Activated naive CD4-positive, alpha-beta T cell treated with anti-CD3 and anti-CD28 coated beads, Interleukin-2, amount 50 U/mL, for 16 hours (primary cell): ENCODE results near the gene EFR3B.
"Not testable (repeated sequence)": the region's sequence is repeated elsewhere in the genome, so short reads cannot be mapped to it uniquely, and the experiment has no call there.

Experiments used
- DNase-seq: peaks from one replicate; pipeline ENCODE4 v3.0.0-alpha.2; 2020

Gene EFR3B

DNA sequence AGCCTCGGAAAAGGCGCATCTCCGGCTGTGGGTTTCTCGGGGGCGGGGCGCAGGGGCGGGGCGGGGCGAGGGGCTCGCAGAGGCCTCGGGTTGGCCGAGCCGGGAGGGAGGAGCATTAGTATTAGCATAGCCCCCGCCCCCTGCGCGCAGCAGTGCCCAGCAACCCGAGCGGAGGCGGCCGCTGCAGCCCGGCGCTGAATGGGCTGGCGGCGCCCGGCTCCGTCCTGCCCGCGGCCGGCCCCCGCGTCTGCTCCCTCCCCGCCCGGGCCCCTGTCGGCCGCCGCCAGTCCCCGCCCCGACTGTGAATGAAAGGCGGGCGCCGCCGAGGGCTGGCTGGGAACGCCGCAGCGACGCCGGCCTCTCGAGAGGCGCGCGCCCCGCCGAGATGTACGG lies at the start of gene EFR3B:
TSS of gene EFR3B (plus strand) at position 149 of the 393 bp plus-strand sequence. CDS start at position 386, 237 bp downstream.
- peak; percentile 91 for DNase-seq

DNA sequence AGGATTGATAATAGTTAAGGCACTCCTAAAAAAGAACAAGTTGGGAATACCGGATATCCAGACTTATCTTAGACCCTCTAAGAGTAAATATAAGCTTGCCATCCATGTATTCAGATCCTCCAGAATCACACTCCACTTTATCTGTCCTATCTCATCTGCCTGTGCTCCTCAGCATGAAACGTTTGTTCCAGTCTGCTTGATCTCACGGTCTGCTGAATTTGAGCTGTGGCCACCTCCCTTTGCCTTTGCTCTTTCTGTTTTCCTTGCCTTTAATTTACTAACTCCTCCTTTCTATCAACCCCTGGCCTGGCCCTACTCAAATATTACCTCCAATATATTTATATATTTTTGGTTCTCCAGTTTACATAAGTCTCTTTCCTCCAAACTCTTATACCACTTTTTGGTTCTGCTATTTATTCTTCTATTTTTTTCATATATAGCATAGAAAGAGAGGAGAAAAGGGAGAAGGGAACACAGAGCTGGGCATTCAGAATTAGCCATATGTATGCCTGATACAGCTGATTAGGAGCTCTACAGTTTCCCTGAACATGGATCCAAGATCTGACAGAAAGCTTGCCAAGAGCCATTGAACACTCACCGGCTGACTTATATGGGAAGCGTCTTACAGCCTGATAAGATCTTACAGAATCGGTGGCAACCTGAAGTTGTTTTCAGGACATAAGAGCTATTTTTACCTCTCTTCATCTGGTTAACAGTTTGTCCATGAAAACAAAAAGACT lies 48.3 kb upstream of the EFR3B start:
- no peak for DNase-seq

DNA sequence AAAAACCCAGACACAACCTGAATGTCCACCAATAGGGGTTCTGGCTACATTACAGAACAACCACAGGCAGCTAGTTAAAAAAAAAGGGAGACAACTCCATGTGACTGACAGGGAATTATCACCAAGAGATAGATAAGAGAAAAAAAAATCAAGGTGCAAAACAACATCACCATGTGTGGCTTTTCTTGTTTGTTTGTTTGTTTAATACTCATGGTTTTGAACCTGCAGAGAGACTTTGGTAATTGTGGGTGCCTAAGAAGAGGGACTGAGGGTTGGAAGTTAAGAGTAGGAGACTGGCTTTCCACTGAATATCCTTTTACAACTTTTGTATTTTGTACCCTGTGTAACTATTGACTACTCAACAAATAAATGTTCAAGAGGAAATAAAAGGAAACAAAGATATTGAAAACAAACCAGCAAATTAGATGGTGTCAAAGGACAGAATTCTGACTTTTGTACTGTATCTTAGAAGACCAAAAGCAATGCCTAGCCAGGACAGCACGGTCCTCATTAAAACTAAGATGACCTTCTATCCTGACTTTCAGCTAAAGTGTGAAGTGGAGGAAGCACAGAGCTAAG lies 47.6 kb upstream of the EFR3B start:
- no peak for DNase-seq

DNA sequence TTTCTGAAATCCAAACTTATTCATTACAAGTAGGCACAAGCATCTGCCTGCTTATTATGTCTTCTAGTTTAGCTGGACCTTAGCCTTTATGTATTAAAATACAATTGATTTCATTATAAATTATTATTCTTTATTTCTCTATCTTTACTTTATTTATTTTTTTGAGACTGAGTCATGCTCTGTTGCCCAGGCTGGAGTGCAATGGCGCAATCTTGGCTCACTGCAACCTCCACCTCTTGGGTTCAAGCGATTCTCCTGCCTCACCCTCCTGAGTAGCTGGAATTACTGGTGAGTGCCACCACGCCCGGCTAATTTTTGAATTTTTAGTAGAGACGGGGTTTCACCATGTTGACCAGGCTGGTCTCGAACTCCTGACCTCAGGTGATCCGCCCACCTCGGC lies 42.8 kb upstream of the EFR3B start:
- DNase-seq: not testable (repeated sequence)

DNA sequence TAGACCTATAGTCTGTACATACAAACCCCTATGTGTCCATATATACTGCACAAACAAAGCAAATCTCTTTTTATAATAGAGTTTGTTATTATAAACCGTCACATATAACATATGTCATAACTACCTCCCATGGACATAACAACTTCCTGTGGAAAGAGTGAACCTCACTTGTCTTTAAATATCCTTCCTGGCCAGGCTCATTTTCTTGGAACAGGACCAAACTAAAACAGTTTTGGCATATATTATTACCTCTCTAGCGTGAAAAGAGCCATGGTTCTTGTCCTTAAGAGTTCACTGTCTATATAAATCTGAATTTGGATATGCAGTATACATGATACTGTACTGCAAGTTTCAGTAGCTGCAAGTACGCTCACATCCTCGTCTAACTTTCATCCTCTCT lies 41.8 kb upstream of the EFR3B start:
- DNase-seq: no peak

GRCh38 chr2:25000503-25001324 lies 41.2 kb upstream of the EFR3B start:
- no peak for DNase-seq

DNA sequence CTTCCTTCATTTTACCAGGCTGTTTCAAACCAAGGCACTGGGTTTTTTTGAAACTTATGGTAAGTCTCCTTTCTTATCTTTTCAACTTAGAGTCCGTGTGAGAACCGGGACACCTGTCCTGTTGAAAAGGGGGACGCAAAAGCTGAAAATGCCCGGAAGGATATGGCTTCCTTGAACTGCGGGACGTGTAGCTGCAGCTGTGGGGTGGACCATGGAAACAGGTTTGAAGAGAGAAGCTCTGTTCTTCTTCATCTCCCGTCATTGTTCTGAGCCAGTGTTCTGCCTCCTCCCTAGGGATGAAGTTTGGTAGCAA lies 40.6 kb upstream of the EFR3B start:
- DNase-seq: no peak

GRCh38 chr2:25002066-25002465 lies 39.8 kb upstream of the EFR3B start:
- no peak for DNase-seq

DNA sequence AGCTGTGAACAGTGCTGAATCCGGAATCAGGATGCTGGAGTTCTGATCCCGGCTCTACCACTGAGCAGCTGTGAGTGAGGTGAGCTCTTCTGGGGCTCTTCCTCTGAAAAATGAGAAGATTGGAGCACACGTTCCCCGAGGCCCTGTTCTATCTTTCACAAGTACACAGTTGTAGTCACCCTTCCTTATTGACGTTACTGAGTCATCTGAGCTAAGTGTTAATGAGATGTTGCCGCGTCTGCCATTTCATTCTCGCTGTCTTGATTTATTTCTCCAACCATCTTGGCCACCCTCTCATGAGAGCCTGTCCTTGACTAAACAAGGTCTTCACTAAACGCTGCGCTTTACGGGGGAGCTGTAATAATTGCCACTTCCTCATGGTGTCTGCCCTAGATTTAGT lies 31.9 kb upstream of the EFR3B start:
- DNase-seq: no peak

DNA sequence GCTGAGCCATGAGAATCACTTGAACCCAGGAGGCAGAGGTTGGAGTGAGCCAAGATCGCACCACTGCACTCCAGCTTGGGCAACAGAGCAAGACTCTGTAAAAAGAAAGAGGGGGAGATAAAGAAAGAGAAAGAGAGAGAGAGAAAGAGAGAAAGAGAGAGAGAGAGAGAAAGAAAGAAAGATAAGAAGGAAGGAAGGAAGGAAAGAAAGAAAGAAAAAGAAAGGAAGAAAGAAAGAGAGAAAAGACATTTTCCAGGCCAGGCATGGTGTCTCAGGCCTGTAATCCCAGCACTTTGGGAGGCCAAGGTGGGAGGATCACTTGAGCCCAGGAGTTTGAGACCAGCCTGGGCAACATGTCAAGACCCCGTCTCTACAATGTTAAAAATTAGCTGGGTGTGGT lies 30.5 kb upstream of the EFR3B start:
- DNase-seq: not testable (repeated sequence)

- no peak for DNase-seq
These were observed 27.2 kb upstream of the EFR3B start for GRCh38 chr2:25014631-25015030.

DNA sequence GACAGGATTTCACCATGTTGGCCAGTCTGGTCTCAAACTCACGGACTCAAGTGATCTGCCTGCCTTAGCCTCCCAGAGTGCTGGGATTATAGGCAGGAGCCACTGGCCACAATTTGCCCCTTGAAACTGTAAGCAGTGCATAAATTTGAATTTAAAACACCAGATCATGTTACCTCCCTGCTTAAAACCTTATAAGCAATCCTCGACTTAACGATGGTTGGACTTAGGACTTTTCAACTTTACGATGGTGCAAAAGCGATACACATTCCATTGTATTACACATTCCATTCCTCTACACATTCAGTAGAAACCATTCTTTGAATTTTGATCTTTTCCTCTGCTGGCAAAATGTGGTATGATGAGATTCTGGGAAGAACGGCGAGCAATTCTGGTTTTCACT lies 23.2 kb upstream of the EFR3B start:
- DNase-seq: no peak

DNA sequence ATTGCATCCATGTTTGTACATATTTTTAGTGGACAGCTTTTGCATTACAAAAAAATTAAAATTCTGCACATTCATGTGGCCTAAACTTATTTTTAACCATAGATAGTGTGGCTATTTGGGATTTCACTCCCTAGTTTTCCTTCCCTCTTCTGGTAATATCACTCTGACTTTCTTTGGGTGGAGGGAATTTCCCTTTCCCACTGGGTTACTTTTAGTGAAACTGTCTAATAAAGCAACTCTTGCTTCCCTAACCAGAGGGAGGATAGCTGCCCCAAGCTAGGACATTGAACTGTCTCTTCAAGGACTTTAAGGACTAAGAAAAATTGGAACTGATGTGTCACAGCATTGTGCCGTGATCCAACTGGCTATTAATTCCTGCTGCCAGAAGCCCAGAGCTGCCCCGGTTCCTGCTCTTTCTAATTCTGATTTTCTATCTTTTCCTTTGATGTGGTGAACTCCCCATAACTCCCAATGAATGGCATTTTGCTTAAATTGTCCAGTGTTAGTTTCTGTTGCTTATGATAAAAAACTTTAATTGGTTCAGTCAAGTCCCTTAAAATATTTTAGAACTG lies 20.0 kb upstream of the EFR3B start:
- no peak for DNase-seq

GRCh38 chr2:25023333-25023732 lies 18.5 kb upstream of the EFR3B start:
- no peak for DNase-seq

DNA sequence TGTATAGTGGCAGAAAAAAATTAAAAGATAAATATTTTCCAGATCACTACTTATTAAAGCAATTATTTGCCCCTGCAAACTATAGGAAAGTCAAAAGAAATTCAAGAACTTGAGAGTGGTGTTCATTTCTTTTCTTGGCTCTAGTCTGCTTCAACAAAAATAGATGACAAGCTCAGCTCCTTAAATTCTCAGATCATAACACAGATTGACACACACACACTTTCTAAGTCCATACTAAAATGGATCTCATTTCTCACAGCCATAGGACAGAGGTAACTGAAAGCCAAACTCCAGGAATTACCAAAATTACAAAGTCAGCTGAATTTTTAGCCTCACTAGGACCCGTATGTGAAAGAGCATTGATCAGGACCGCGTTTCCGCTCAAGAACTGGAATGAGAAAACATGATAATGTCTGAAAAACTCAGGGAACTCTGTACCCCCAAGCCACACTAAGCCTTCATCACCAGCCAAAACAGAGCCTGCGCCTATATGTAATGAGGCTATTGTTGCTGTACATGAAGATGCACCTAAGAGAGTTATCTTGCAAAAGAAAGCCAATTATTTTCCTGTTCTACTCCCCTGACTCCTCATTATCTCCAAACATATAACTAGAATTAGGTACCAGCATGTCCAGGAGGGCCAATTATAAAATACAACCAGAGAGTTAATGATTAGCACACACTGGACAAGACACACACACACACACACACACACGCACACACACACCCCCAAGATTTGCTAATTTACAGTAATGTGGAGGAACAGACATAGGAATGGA lies 16.5 kb upstream of the EFR3B start:
- no peak for DNase-seq

GRCh38 chr2:25026008-25026530 lies 15.8 kb upstream of the EFR3B start:
- DNase-seq: no peak

DNA sequence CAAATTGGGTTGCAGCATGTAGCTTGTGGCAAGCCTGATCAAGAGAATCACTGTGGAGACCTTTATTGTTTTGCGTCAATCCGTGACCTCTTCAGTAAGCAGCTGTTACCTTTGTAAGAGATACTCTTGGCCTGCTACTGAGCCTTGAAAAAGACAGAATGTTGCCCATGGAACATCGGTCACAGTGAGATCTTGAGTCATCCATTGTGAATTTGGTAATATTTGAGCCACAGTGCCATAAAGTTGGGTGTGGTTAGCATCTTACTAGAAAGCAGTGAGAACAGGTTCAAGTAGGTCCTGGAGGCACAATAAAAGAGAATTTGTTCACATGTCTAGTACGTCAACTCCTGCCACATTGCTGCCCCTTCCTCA lies 12.7 kb upstream of the EFR3B start:
- no peak for DNase-seq

- DNase-seq: no peak
These were observed 11.2 kb upstream of the EFR3B start for GRCh38 chr2:25030702-25031101.

DNA sequence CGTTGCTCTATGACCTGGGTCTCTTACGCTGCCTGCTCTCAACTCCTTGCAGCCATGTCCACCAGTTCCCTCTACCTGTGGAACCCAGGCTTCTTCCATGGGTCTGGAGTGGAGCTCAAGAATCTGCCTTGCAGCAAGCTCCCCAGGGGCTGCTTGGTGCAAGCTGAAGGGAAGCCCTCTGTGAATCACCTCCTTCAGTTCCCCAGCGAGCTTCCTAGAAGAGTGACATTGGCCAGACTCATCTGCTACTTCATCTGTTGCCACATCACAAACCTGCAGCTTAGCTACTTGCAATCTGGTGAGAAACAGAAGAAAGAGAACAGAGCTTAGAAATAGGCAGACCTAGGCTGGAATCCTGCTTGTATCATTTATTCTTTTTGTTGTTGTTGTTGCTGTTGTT lies 9.8 kb upstream of the EFR3B start:
- no peak for DNase-seq

DNA sequence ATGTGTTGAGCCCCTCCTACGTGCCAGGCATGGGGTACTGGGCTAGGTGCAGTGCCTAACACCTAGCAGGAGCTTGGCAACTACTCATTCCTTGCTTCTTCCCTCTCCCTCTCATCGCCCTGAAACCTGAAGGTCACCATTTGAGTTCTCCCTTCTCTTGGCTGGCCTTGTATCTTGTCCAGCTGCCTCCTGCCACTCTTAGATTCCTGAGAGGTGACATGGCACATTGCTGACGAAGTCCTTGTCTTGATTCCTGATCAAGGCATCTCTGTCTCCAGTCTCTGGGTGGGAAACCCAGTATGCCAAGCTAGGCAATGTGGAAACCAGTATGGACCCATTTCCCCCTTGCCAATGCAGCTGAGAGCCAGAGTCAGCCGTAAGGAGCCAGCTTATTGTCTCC lies 9.0 kb upstream of the EFR3B start:
- DNase-seq: no peak

DNA sequence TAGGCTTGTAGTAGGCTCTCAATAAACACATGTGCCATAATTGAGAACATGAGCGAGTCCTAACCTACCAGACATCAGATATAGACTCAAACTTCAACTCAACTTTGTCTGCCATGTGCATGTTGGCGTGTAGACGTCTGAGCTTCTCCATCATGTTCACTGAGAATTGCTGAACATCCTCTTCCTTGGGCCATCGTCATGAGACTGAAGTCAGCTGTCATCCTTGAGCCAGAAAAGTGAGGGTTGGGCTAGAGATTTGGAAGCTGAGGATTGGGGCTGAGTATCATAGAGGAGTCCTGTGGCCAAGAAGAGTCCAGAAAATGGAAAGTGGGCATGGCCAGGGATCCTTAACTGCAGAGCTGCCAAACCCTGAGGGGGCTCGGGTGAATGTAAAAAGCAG lies 7.8 kb upstream of the EFR3B start:
- no peak for DNase-seq

- DNase-seq: no peak
These were observed 6.2 kb upstream of the EFR3B start for GRCh38 chr2:25035537-25036220.
